GM12875 (cell line): ENCODE results near the gene INMT.

Source experiments
- H3K4me3 ChIP-seq: one replicate; pipeline ENCODE4 v1.5.1; 2011; ENCODE audit warnings: low read depth, low read length, control low read depth
- TF ChIP-seq, protein P1 (sequence below): IDR thresholded peaks from 2 replicates; pipeline ENCODE4 v1.5.1; 2011; ENCODE audit warnings: low read depth, mild to moderate bottlenecking, control low read depth, inconsistent platforms, low read length, moderate library complexity, borderline replicate concordance; ENCODE audit not compliant: insufficient read depth

The INMT gene

GRCh38 chr7:30727061-30727945, 24.6 kb upstream of the INMT start:
- H3K4me3 ChIP-seq: no peak overlapping the region
- TF ChIP-seq, protein P1, sequence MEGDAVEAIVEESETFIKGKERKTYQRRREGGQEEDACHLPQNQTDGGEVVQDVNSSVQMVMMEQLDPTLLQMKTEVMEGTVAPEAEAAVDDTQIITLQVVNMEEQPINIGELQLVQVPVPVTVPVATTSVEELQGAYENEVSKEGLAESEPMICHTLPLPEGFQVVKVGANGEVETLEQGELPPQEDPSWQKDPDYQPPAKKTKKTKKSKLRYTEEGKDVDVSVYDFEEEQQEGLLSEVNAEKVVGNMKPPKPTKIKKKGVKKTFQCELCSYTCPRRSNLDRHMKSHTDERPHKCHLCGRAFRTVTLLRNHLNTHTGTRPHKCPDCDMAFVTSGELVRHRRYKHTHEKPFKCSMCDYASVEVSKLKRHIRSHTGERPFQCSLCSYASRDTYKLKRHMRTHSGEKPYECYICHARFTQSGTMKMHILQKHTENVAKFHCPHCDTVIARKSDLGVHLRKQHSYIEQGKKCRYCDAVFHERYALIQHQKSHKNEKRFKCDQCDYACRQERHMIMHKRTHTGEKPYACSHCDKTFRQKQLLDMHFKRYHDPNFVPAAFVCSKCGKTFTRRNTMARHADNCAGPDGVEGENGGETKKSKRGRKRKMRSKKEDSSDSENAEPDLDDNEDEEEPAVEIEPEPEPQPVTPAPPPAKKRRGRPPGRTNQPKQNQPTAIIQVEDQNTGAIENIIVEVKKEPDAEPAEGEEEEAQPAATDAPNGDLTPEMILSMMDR: no peak

GRCh38 chr7:30728591-30729100, 23.3 kb upstream of the INMT start:
- TF ChIP-seq, protein P1: no peak

DNA sequence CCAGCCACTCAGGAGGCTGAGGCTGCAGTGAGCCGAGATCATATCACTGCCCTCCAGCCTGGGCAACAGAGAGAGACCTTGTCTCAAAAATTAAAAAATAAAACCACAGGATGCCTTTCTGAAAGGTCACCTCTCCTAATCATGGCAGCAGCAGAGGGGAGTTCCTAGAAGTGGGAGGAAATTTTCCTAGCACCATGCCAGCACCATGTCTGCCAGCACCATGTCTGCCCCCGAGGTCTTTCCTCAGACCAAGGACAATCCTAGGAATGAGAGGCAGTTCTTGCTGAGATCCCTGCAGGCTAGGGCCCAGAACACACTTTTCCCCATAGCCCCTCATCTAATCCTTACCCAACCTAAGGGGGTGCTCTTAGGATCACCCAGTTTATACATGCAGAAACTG, 22.3 kb upstream of the INMT start:
- no peak overlapping the region for H3K4me3 ChIP-seq
- TF ChIP-seq, protein P1: no peak

More at GRCh38 chr7:30728591-30729100, 23.3 kb upstream of the INMT start:
- H3K4me3 ChIP-seq: no peak overlapping the region

DNA sequence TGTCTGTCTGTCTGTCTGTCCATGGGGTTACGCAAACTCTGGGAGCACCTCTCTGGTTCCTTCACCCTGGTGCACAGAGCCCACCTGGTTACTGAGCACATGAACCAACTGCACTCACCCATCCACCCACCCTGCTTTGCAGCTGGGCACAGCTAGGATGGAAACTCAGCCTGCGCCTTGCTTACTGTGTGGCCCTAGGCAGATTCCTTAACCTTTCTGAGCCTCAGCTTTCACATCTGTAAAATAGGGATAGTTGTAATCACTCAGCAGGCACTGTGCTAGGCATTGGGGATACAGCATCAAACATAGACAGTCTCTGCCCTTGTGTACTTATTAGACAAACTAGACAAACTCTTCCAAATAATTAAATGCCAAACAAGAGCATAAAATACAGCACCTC, 21.8 kb upstream of the INMT start:
- TF ChIP-seq, protein P1: no peak
- no peak overlapping the region for H3K4me3 ChIP-seq

DNA sequence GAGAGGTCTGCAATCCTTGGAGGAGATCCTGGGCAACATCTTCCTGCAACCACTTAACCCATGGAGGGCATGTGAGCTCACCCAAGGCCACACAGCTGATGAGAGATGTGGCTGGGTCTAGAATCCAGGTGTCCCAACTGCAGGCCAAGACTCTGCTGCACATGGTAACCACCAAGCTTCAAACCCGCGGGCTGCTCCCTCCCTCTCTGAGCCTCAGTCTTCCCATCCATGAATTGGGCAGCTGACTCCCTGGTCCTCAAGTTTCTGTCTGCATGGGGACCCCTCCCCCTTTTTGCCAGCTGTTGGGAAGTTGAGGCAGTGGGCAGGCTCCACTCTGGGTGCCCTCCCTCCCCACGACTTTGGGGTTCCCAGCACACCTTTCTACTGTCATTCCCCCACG, 20.9 kb upstream of the INMT start:
- TF ChIP-seq, protein P1: no peak
- H3K4me3 ChIP-seq: no peak overlapping the region

DNA sequence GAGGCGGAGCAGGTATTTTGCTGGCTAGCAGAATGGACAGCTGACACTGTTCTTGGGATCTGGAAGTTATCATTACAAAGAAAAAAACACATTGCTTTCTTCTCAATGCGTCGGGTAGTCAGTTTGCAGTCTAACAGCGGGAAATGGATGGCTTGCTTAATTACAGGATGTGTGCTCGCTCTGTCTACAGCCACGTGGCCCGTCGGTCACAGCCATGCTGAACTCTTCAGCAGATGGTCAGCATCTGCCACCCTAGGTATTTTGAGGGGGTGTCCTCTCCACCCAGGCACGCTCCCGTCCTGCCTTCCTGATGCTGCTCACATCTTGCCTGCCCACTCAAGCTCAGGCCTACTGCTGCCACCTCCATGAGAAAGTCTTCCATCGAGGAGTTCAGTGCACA, 20.4 kb upstream of the INMT start:
- H3K4me3 ChIP-seq: no peak overlapping the region
- TF ChIP-seq, protein P1: no peak

DNA sequence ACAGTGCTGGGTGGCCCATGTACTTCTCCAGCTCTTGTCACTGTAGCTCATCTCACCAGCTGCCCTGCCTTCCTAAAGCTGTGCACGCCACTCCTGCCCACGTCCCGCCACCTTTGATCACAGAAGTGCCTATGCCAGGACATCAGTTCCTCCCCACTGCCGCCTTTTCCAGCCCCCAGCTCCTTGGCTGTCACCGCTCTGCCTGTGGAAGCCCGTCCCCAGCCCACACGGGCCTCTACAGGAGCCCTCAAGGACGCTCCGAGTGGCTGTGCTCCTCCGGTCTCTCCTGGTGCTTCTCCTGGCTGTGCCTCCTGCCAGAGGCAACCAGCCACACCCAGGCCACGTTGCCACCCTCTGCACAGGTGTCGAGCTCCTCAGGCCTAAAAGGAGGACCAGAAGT, 19.3 kb upstream of the INMT start:
- H3K4me3 ChIP-seq: no peak overlapping the region
- TF ChIP-seq, protein P1: no peak
